C4-2B (cell line): Measurements from ENCODE around the gene TDG.

Experiments
- ZFX ChIP-seq: fragments of 450-650 bp; IDR thresholded peaks from 2 replicates; pipeline ENCODE4 v1.6.1; 2017
- TF ChIP-seq, protein P1 (sequence below): fragments of 450-650 bp; conservative IDR thresholded peaks from 2 replicates; pipeline ENCODE4 v1.5.1; 2017; ENCODE audit warnings: mild to moderate bottlenecking

- TF ChIP-seq, protein P1, sequence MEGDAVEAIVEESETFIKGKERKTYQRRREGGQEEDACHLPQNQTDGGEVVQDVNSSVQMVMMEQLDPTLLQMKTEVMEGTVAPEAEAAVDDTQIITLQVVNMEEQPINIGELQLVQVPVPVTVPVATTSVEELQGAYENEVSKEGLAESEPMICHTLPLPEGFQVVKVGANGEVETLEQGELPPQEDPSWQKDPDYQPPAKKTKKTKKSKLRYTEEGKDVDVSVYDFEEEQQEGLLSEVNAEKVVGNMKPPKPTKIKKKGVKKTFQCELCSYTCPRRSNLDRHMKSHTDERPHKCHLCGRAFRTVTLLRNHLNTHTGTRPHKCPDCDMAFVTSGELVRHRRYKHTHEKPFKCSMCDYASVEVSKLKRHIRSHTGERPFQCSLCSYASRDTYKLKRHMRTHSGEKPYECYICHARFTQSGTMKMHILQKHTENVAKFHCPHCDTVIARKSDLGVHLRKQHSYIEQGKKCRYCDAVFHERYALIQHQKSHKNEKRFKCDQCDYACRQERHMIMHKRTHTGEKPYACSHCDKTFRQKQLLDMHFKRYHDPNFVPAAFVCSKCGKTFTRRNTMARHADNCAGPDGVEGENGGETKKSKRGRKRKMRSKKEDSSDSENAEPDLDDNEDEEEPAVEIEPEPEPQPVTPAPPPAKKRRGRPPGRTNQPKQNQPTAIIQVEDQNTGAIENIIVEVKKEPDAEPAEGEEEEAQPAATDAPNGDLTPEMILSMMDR, result no peak
- no peak for TF ChIP-seq ZFX
Observed at GRCh38 chr12:103964805-103965204, 867 bp upstream of the TDG start.
